ENCODE measurements around the gene SPACDR. TPM values are rescaled to one million over a fixed set of nuclear protein-coding genes. Genes with fewer than 3 reads are reported as not detected.
A peak's percentile ranks its signal among the peaks of the same experiment; 100 is the strongest.

The SPACDR gene
- total RNA-seq, 1 donor from 2014 or later = not detected

DNA sequence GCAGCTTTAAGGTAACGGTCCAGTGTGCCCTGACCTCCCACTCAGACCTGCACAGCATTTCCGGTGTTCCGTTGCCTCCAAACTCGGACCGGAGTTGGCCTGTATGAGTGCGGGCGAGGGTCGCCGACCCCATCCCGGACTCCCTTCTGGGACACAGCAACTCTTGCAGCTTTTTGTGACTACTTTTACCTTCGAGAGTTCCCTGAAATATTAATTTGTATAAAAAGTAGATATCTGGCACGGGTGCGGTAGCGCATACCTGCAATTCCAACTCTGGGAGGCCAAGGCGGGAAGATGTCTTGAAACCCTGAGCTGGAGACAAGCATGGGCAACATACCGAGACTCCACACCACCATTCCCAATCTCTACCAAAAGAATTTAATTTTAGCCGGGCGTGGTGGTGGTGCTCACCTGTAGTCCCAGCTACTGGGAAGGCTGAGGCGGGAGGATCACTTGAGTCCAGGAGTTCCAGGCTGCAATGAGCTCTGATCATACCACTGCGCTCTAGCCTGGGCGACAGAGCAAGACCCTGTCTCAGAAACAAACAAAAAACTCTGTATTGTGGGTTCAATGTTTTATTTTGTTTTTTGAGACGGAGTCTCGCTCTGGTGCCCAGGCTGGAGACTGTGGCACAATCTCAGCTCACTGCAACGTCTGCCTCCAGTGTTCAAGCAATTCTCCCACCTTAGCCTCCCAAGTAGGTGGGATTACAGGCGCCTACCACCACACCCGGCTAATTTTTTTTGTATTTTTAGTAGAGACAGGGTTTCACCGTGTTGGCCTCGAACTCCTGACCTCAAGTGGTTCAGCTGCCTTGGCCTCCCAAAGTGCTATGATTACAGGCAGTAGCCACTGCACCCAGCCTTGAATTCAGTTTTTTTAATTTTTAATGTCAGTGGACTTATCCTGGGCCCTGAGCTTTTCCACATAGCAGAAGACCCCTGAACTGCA is 26.6 kb downstream of the SPACDR start:
- Histone ChIP-seq H3K27ac (ENCODE audit: low read depth, low read length) (peak overlapping the region; percentile 82), H3K9me3 (ENCODE audit: control insufficient read depth in 3 of 3, low read length in 3 of 3) (no peaks in the 10 kb centered on the region), H3K4me1 (ENCODE audit: control insufficient read depth in 3 of 3, insufficient read depth in 3 of 3, low read length in 3 of 3) (peaks cover 23 to 32% (median 25%) of the 10 kb centered on the region in 3 donors), H3K27me3 (ENCODE audit: control insufficient read depth in 3 of 3, insufficient read depth in 3 of 3, low read length in 3 of 3) (no peaks in the 10 kb centered on the region), H3K9ac (ENCODE audit: low read depth in 1 of 3, low read length in 3 of 3) (no peak overlapping the region), H3K36me3 (ENCODE audit: control insufficient read depth in 3 of 3, insufficient read depth in 3 of 3, low read length in 3 of 3) (peaks cover 15 to 23% (median 15%) of the 10 kb centered on the region in 3 donors), H3K4me3 (ENCODE audit: low read length in 3 of 3) (no peak overlapping the region)

DNA sequence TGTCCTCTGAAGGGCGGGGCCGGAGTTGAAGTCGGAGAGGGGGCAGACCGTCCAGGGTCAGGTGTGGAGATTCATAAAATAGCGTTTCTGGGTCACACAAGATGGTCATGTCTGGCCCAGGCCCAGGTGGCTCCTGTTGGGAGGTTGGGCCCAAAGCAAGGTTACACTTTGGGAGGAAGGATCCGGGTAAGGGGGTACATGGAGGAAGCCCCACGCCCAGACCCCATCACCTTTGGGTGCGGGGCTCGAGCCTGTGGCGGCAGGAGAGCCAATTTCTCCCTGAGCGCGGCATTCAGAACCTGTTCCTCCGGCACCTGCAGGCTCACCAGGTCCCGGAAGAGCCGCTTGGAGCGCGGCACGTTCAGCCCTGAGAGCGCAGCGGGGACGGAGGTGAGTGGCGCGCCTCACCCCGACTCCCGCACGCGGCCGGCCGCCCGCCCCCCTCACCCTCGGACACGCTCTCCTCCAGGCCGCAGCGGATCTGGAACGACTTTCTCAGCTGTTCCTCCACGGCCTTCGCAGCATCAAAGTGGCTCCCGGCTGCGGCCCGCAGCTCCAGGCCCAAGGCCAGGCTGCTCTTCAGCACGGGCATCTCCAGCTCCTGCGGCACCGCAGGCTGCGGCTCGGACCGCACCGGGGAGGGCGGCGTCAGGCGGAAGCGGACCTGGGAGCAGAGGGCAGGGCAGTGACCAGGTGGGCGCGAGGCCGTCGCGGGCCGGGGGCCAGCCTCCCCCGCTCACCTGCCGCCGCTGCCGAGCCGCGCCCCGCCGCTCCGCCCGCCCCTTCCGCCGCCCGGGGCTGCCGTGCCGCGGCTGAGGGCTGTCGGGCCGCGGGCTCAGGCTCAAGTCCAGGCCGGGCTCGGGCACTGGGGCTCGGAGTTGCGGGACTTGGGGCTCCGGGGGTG is 28.4 kb downstream of the SPACDR start:
- H3K27me3 ChIP-seq (ENCODE audit: control insufficient read depth in 3 of 3, insufficient read depth in 3 of 3, low read length in 3 of 3) = no peaks in the 10 kb centered on the region
- peaks cover 20 to 28% (median 21%) of the 10 kb centered on the region in 3 donors for H3K36me3 ChIP-seq (ENCODE audit: control insufficient read depth in 3 of 3, insufficient read depth in 3 of 3, low read length in 3 of 3)
- H3K9ac ChIP-seq (ENCODE audit: low read depth in 1 of 3, low read length in 3 of 3) = peak overlapping the region; percentile 88 to 89 (median 89)
- peak overlapping the region; percentile 83 to 90 (median 85) for H3K4me3 ChIP-seq (ENCODE audit: low read length in 3 of 3)
- H3K4me1 ChIP-seq (ENCODE audit: control insufficient read depth in 3 of 3, insufficient read depth in 3 of 3, low read length in 3 of 3) = peaks cover 41 to 50% (median 42%) of the 10 kb centered on the region in 3 donors
- H3K9me3 ChIP-seq (ENCODE audit: control insufficient read depth in 3 of 3, low read length in 3 of 3) = no peaks in the 10 kb centered on the region
- H3K27ac ChIP-seq (ENCODE audit: low read depth, low read length) = peak overlapping the region; percentile 82

DNA sequence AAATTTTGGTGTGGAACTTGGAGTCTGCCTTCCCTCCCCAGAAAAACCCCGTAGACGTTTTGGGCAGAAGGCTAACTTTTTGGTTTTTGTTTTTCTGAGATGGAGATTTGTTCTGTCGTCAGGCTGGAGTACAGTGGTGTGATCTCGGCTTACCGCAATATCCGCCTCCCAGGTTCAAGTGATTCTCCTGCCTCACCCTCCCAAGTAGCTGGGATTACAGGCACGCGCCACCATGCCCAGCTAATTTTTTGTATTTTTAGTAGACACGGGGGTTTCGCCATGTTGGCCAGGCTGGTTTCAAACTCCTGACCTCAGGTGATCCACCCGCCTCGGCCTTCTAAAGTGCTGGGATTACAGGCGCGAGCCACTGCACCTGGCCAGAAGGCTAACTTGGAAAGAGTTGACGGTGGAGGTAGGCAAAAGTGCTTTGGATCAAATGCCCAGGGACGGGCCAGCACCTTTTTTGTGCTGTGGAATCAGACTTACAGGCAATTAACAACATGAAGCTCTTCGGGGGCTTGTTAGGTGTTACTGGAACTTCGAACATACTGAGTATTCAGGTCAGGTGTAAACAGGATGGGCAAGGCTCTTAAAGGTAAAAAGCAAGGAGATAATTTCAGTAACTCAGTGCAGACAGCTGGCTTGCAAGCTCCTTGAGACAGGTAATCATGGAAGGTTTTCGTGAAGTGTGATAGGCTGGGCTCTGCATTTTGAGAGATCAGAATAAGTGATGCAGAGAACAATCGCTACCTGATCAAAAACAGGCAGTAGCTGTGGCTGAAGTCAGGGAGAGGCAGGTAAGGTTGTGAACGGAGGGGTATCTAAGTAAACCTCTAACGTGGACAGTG is 29.5 kb downstream of the SPACDR start:
- peak overlapping the region in 1 of 3 donors; percentile 88 for H3K9ac ChIP-seq (ENCODE audit: low read depth in 1 of 3, low read length in 3 of 3)

DNA sequence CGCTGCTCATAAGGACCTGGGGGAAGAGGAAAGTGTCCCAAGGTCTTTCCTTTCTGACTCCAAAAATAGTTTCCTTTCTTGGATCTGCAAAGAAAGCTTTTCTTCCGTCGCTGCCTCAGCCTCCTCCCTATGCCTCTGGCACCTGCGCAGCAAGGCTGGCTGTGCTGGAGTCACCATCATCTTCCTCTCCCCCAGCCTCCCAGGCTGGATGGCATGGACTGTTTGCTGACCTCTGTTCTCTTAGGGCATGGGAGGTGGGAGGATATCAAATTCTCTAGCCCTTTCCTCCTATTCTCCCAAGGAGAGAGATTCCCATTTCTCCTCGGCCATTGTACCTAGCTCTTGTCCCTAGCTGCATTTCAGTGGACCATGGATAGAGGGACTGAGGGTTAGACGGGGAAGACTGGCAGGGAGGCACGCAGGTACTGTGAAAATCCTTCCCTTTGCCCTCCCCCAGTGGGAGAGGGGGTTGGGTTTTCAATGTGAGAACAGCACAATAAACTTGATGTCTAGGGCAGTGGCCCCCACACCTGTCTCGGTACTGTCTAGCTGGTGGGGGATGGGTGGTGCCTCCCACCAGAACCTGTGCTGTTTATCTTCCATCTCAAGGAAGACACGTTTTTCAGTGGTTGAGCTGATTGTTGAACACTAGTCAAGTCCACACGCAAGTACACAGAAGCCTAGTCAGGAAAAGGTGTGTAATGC is 30.3 kb downstream of the SPACDR start:
- H3K4me3 ChIP-seq (ENCODE audit: low read length in 3 of 3) = no peak overlapping the region
- peaks cover 43 to 53% (median 45%) of the 10 kb centered on the region in 3 donors for H3K4me1 ChIP-seq (ENCODE audit: control insufficient read depth in 3 of 3, insufficient read depth in 3 of 3, low read length in 3 of 3)
- H3K36me3 ChIP-seq (ENCODE audit: control insufficient read depth in 3 of 3, insufficient read depth in 3 of 3, low read length in 3 of 3) = peaks cover 20 to 28% (median 21%) of the 10 kb centered on the region in 3 donors
- H3K9ac ChIP-seq (ENCODE audit: low read depth in 1 of 3, low read length in 3 of 3) = peak overlapping the region in 2 of 3 donors; percentile 2 to 33
- no peak overlapping the region for H3K27ac ChIP-seq (ENCODE audit: low read depth, low read length)
- H3K9me3 ChIP-seq (ENCODE audit: control insufficient read depth in 3 of 3, low read length in 3 of 3) = no peaks in the 10 kb centered on the region
- H3K27me3 ChIP-seq (ENCODE audit: control insufficient read depth in 3 of 3, insufficient read depth in 3 of 3, low read length in 3 of 3) = no peaks in the 10 kb centered on the region

More for the DNA sequence above, 29.5 kb downstream of the SPACDR start:
- peak overlapping the region in 2 of 3 donors; percentile 83 to 85 for H3K4me3 ChIP-seq (ENCODE audit: low read length in 3 of 3)
- H3K4me1 ChIP-seq (ENCODE audit: control insufficient read depth in 3 of 3, insufficient read depth in 3 of 3, low read length in 3 of 3) = peaks cover 43 to 53% (median 45%) of the 10 kb centered on the region in 3 donors
- peaks cover 20 to 28% (median 21%) of the 10 kb centered on the region in 3 donors for H3K36me3 ChIP-seq (ENCODE audit: control insufficient read depth in 3 of 3, insufficient read depth in 3 of 3, low read length in 3 of 3)
- no peak overlapping the region for H3K27ac ChIP-seq (ENCODE audit: low read depth, low read length)
- H3K27me3 ChIP-seq (ENCODE audit: control insufficient read depth in 3 of 3, insufficient read depth in 3 of 3, low read length in 3 of 3) = no peaks in the 10 kb centered on the region
- no peaks in the 10 kb centered on the region for H3K9me3 ChIP-seq (ENCODE audit: control insufficient read depth in 3 of 3, low read length in 3 of 3)

DNA sequence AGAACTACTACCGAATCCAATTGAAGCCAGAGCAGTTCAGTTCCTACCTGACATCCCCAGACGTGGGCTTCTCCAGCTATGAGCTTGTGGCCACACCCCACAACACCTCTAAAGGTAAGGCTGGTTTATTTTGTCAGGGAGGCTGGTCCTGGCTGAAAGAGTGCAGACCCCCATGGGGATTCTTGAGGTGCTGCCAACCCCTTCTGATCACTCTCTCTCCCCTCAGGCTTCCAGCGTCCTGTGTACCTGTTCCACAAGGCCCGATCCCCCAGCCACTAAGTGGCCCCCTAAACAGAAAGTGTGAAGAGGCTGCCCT is 30.8 kb downstream of the SPACDR start:
- Histone ChIP-seq H3K36me3 (ENCODE audit: control insufficient read depth in 3 of 3, insufficient read depth in 3 of 3, low read length in 3 of 3) (peaks cover 20 to 28% (median 21%) of the 10 kb centered on the region in 3 donors), H3K27me3 (ENCODE audit: control insufficient read depth in 3 of 3, insufficient read depth in 3 of 3, low read length in 3 of 3) (no peaks in the 10 kb centered on the region), H3K4me1 (ENCODE audit: control insufficient read depth in 3 of 3, insufficient read depth in 3 of 3, low read length in 3 of 3) (peaks cover 43 to 53% (median 45%) of the 10 kb centered on the region in 3 donors), H3K9ac (ENCODE audit: low read depth in 1 of 3, low read length in 3 of 3) (peak overlapping the region in 2 of 3 donors; percentile 2 to 33), H3K27ac (ENCODE audit: low read depth, low read length) (no peak overlapping the region), H3K9me3 (ENCODE audit: control insufficient read depth in 3 of 3, low read length in 3 of 3) (no peaks in the 10 kb centered on the region), H3K4me3 (ENCODE audit: low read length in 3 of 3) (no peak overlapping the region)

DNA sequence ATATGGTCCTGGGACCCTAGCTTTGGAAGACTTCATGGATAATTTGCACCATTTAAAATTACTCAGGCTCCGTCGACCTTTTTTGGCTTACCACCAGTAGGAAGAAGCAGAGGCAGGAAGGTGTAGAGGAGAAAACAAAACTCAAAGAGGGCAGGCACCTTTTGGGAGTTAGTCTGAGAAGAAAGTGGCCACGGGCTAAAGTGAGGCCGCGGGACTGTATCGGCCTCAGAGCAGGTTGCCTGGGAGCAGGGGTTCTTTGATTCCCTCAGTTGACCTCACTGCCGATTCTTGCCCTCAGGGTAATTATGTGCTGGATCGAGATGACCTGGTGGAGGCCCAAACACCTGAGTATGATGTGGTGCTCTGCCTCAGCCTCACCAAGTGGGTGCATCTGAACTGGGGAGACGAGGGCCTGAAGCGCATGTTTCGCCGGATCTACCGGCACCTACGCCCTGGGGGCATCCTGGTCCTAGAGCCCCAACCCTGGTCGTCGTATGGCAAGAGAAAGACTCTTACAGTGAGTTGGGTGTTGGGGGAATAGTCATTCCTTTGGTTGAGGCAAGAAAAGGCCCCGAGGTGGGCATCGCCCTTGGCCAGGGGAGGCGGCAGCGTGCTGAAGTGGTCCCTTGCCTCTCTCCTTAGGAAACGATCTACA is 31.3 kb downstream of the SPACDR start:
- Histone ChIP-seq H3K4me1 (ENCODE audit: control insufficient read depth in 3 of 3, insufficient read depth in 3 of 3, low read length in 3 of 3) (peaks cover 47 to 57% (median 48%) of the 10 kb centered on the region in 3 donors), H3K36me3 (ENCODE audit: control insufficient read depth in 3 of 3, insufficient read depth in 3 of 3, low read length in 3 of 3) (peaks cover 20 to 28% (median 21%) of the 10 kb centered on the region in 3 donors), H3K4me3 (ENCODE audit: low read length in 3 of 3) (no peak overlapping the region), H3K27ac (ENCODE audit: low read depth, low read length) (no peak overlapping the region), H3K27me3 (ENCODE audit: control insufficient read depth in 3 of 3, insufficient read depth in 3 of 3, low read length in 3 of 3) (no peaks in the 10 kb centered on the region), H3K9me3 (ENCODE audit: control insufficient read depth in 3 of 3, low read length in 3 of 3) (no peaks in the 10 kb centered on the region), H3K9ac (ENCODE audit: low read depth in 1 of 3, low read length in 3 of 3) (peak overlapping the region in 2 of 3 donors; percentile 40 to 53)

DNA sequence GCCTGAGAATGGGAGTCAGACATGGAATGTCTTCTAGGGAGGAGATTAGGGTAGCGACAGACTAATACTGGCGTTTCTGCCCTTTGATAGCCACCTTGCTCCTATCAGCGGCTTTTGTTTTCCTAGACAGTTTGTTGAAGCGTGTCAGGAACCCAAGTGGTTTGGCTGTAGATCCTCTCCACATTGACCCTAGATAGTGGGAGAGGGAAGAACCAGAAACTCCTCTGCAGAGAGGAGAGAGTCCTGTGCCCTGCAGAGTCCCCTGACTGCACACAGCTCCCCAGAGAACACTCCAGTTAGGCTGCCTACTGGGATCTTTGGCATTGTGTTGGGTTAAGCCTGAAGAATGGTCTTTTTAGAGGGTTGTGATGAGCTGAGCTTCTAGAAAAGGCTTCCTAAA is 32.0 kb downstream of the SPACDR start:
- Histone ChIP-seq H3K27ac (ENCODE audit: low read depth, low read length) (no peak overlapping the region), H3K9me3 (ENCODE audit: control insufficient read depth in 3 of 3, low read length in 3 of 3) (no peaks in the 10 kb centered on the region), H3K27me3 (ENCODE audit: control insufficient read depth in 3 of 3, insufficient read depth in 3 of 3, low read length in 3 of 3) (no peaks in the 10 kb centered on the region), H3K9ac (ENCODE audit: low read depth in 1 of 3, low read length in 3 of 3) (peak overlapping the region in 1 of 3 donors; percentile 32), H3K36me3 (ENCODE audit: control insufficient read depth in 3 of 3, insufficient read depth in 3 of 3, low read length in 3 of 3) (peaks cover 20 to 28% (median 21%) of the 10 kb centered on the region in 3 donors), H3K4me3 (ENCODE audit: low read length in 3 of 3) (no peak overlapping the region), H3K4me1 (ENCODE audit: control insufficient read depth in 3 of 3, insufficient read depth in 3 of 3, low read length in 3 of 3) (peaks cover 48 to 57% (median 49%) of the 10 kb centered on the region in 3 donors)

DNA sequence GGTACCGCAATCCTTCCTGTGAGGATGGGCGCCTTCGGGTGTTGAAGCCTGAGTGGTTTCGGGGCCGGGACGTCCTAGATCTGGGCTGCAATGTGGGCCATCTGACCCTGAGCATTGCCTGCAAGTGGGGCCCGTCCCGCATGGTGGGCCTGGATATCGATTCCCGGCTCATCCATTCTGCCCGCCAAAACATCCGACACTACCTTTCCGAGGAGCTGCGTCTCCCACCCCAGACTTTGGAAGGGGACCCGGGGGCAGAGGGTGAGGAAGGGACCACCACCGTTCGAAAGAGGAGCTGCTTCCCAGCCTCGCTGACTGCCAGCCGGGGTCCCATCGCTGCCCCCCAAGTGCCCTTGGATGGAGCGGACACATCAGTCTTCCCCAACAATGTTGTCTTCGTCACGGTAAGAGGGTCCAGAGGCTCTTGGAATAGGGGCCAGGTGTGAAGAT is 32.7 kb downstream of the SPACDR start:
- Histone ChIP-seq H3K9me3 (ENCODE audit: control insufficient read depth in 3 of 3, low read length in 3 of 3) (no peaks in the 10 kb centered on the region), H3K9ac (ENCODE audit: low read depth in 1 of 3, low read length in 3 of 3) (peak overlapping the region in 2 of 3 donors; percentile 32 to 97), H3K27ac (ENCODE audit: low read depth, low read length) (no peak overlapping the region), H3K4me1 (ENCODE audit: control insufficient read depth in 3 of 3, insufficient read depth in 3 of 3, low read length in 3 of 3) (peaks cover 48 to 55% (median 49%) of the 10 kb centered on the region in 3 donors), H3K36me3 (ENCODE audit: control insufficient read depth in 3 of 3, insufficient read depth in 3 of 3, low read length in 3 of 3) (peaks cover 20 to 28% (median 21%) of the 10 kb centered on the region in 3 donors), H3K4me3 (ENCODE audit: low read length in 3 of 3) (peak overlapping the region in 1 of 3 donors; percentile 63), H3K27me3 (ENCODE audit: control insufficient read depth in 3 of 3, insufficient read depth in 3 of 3, low read length in 3 of 3) (no peaks in the 10 kb centered on the region)

Data from skeletal muscle tissue (tissue), 4 donors.